Hippocampal formation (tissue), 2 donors: ENCODE measurements around the gene RINL.

Source experiments
- DNase-seq, 2 donors: peaks; one replicate each; lab custom pipeline; 2025; lab: John Stamatoyannopoulos, UW

RINL gene

GRCh38 chr19:38877781-38878574, at the start of gene RINL:
Gene RINL, minus strand, starts transcription at chr19:38878275. Its CDS starts 1,533 bp downstream, at chr19:38876742.
- DNase-seq: peak in 1 of 2 donors; percentile 9

GRCh38 chr19:38924388-38924787, 46.3 kb upstream of the RINL start:
- no peak for DNase-seq

GRCh38 chr19:38922482-38922881, 44.4 kb upstream of the RINL start:
- DNase-seq: no peak

- DNase-seq: no peak
These were observed 43.6 kb upstream of the RINL start for GRCh38 chr19:38921420-38922274.

- no peak for DNase-seq
These were observed 42.7 kb upstream of the RINL start for GRCh38 chr19:38920602-38921419.

GRCh38 chr19:38919837-38920601, 41.9 kb upstream of the RINL start:
- no peak for DNase-seq

GRCh38 chr19:38918526-38918925, 40.5 kb upstream of the RINL start:
- DNase-seq: no peak

GRCh38 chr19:38917921-38918491, 39.9 kb upstream of the RINL start:
- DNase-seq: no peak

GRCh38 chr19:38917516-38917915, 39.4 kb upstream of the RINL start:
- no peak for DNase-seq

- DNase-seq: no peak
These were observed 37.5 kb upstream of the RINL start for GRCh38 chr19:38915329-38916321.

- DNase-seq: no peak
These were observed 35.9 kb upstream of the RINL start for GRCh38 chr19:38913958-38914357.

GRCh38 chr19:38912600-38913514, 34.8 kb upstream of the RINL start:
- DNase-seq: no peak

- DNase-seq: no peak
These were observed 33.4 kb upstream of the RINL start for GRCh38 chr19:38911388-38912001.

- DNase-seq: no peak
These were observed 32.4 kb upstream of the RINL start for GRCh38 chr19:38910488-38910887.

GRCh38 chr19:38908911-38909310, 30.8 kb upstream of the RINL start:
- no peak for DNase-seq

GRCh38 chr19:38907670-38908069, 29.6 kb upstream of the RINL start:
- DNase-seq: no peak

GRCh38 chr19:38907227-38907626, 29.2 kb upstream of the RINL start:
- no peak for DNase-seq

GRCh38 chr19:38905620-38906019, 27.5 kb upstream of the RINL start:
- no peak for DNase-seq
